Endothelial cell (in vitro differentiated cells): ENCODE results near the gene C15orf62. TPM values are rescaled to one million over a fixed set of nuclear protein-coding genes. Genes with fewer than 3 reads are reported as not detected.

Experiments
- DNase-seq: peaks from one replicate; pipeline ENCODE4 v3.0.0; 2021; ENCODE audit warnings: low spot score
- H3K27ac Mint-ChIP-seq: one replicate; pipeline ENCODE4 v1.8.0; 2021; ENCODE audit warnings: mixed read lengths, inconsistent platforms; ENCODE audit not compliant: unreplicated experiment
- H3K27me3 Mint-ChIP-seq: one replicate; pipeline ENCODE4 v1.8.0; 2021; ENCODE audit warnings: mild to moderate bottlenecking, moderate library complexity, mixed read lengths, inconsistent platforms; ENCODE audit not compliant: unreplicated experiment
- H3K36me3 Mint-ChIP-seq: one replicate; pipeline ENCODE4 v1.8.0; 2021; ENCODE audit warnings: mild to moderate bottlenecking, low read depth, mixed read lengths, inconsistent platforms; ENCODE audit not compliant: unreplicated experiment
- H3K4me1 Mint-ChIP-seq: one replicate; pipeline ENCODE4 v1.8.0; 2021; ENCODE audit warnings: mild to moderate bottlenecking, mixed read lengths, inconsistent platforms; ENCODE audit not compliant: unreplicated experiment
- H3K4me3 Mint-ChIP-seq: one replicate; pipeline ENCODE4 v1.8.0; 2021; ENCODE audit warnings: mild to moderate bottlenecking, mixed read lengths, inconsistent platforms; ENCODE audit not compliant: unreplicated experiment
- H3K9me3 Mint-ChIP-seq: one replicate; pipeline ENCODE4 v1.8.0; 2021; ENCODE audit warnings: mixed read lengths, inconsistent platforms; ENCODE audit not compliant: unreplicated experiment
- total RNA-seq: library from RNA; stranded (reverse); fragmentation: NEBNext Ultra II Directional; extraction: Animal tissue kit (Norgen Biotek cat#: 25700); gene quantifications from one replicate; pipeline ENCODE4 v1.2.1, GENCODE V29; 2021; ENCODE audit not compliant: unreplicated experiment
- TF ChIP-seq, protein P1 (sequence below): fragments of 200-600 bp; sonication (generic); IDR thresholded peaks from one replicate; pipeline ENCODE4 v1.5.0; 2021; ENCODE audit warnings: antibody characterized with exemption; ENCODE audit not compliant: unreplicated experiment

Gene C15orf62
- total RNA-seq, 1 donor from 2014 or later, result not detected

DNA sequence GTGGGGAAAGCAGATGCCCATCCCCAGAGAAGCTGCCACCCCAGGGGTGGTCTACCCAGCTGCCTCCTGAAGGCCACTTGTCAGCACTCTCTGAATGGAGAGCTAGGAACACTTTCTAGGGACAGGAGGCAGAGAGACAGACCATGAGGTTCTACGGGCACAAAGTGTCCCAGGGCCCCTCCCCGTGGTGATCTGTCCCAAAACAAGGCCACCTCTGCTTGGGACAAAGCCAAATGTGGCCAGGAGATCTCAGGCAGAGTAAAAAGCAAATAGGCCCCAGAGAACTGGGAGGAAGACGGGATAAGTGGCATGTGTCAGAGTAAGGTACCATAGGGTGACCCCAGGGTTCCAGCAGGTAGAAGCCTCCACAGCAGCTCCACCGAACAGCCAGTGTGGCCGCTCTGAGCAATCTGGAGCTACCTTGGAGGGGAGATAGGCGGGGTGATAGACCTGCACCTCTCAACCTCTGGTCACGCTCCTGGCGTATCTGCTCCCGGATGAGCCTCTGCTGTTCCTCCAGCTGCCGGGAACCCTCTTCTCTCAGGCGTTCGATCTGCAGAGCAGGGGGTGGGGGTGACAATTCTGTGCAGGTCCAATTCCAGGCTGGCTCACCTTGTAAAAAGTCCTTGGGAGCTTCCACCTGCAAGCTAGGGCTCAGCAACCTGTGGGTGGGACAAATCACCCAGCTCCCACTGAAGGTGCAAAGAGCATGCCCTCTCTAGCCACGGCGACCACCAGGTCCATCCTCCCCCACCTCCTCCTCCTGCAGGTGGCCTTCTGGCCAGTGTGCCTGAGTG lies 6.2 kb downstream of the C15orf62 start:
- Mint-ChIP-seq H3K9me3 (no peaks in the 10 kb centered on the region), H3K27me3 (peaks cover 7% of the 10 kb centered on the region), H3K4me3 (no peak overlapping the region), H3K36me3 (peaks cover 38% of the 10 kb centered on the region), H3K4me1 (no peaks in the 10 kb centered on the region), H3K27ac (no peak overlapping the region)
- TF ChIP-seq, protein P1, sequence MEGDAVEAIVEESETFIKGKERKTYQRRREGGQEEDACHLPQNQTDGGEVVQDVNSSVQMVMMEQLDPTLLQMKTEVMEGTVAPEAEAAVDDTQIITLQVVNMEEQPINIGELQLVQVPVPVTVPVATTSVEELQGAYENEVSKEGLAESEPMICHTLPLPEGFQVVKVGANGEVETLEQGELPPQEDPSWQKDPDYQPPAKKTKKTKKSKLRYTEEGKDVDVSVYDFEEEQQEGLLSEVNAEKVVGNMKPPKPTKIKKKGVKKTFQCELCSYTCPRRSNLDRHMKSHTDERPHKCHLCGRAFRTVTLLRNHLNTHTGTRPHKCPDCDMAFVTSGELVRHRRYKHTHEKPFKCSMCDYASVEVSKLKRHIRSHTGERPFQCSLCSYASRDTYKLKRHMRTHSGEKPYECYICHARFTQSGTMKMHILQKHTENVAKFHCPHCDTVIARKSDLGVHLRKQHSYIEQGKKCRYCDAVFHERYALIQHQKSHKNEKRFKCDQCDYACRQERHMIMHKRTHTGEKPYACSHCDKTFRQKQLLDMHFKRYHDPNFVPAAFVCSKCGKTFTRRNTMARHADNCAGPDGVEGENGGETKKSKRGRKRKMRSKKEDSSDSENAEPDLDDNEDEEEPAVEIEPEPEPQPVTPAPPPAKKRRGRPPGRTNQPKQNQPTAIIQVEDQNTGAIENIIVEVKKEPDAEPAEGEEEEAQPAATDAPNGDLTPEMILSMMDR, result no peak
- no peak for DNase-seq

DNA sequence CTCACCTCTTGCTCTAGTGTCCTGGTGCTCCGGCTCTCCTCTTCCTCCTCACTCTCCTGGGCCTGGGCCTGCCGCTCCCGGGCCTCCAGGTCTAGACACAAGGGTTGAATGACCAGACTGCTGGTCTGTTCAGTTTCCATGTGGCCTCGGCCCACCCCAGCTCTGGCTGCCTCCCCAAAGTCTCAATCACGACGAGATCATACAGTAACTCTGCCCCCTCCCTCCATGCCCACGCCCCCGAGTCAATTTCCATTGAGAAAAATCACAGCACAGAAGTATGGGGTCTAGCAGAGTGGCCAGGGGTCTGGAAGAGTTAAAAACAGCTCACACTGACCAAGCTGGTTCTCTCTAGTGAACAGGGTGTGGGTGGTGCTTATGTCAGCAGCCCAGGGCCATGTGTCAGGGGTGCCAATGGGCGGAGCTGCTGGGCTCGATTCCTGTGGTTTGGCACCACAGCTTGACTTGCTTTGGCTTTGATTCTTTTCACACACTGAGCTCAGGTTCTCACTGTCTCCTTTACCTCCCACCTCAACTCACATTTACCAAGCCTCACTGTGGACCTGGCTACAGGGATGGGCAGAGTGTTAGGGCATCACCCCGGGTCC lies 6.9 kb downstream of the C15orf62 start:
- Mint-ChIP-seq H3K9me3 (no peaks in the 10 kb centered on the region), H3K4me1 (no peaks in the 10 kb centered on the region), H3K36me3 (peaks cover 36% of the 10 kb centered on the region), H3K4me3 (peak overlapping the region; percentile 51), H3K27me3 (peaks cover 6% of the 10 kb centered on the region), H3K27ac (no peak overlapping the region)
- TF ChIP-seq, protein P1, result no peak
- DNase-seq, result no peak

DNA sequence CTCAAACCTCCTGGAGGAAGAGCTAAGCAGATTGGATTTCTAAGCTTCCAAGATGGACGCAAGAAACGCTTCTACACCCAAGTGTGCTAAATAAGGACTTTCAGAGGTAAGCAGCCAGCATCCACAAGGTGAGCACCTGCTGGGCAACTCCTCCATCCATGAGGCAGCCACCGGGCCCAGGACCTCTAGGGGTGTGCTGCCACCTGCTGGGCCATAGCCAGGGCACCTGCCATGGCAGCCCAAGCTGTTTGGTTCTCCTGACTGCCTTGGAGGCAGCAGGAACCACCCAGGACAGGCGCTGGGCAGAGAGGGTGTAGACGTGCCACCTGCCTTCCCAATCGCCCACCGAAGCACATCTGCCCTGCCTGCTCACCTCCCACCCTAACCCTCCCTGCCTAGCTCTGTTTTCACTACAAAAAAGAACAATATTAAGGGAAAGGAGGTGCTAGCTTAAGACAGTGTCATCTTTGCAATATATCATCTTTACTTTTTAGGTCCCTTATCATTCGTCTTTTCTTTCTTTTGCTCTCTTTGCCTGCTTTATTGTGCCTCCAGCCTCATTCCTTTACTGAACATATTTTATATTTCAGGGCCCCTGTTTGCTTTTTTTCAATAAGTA lies 12.9 kb downstream of the C15orf62 start:
- Mint-ChIP-seq H3K36me3 (peaks cover 10% of the 10 kb centered on the region), H3K27me3 (no peaks in the 10 kb centered on the region), H3K4me3 (no peak overlapping the region), H3K9me3 (no peaks in the 10 kb centered on the region), H3K4me1 (peaks cover 6% of the 10 kb centered on the region), H3K27ac (no peak overlapping the region)
- TF ChIP-seq, protein P1, result peak; percentile 53
- peak; percentile 70 for DNase-seq

DNA sequence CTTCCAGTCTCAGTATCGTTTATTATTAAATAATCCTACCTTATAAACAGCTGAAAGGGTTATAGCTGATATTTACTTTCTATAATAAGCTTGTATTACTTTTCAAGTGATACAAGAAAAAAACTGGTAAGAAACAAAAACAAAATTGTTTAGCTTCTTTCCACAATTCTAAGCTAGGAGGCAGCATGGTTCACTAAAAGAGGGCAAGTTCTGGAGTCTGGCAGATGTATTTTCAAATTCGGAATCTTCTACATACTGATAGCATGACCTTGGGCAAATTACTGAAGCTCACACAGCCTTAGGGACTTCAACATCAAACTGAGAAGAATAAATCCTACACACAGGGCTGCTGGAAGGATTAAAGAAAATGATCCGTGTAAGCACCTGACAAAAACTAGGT lies 15.4 kb downstream of the C15orf62 start:
- TF ChIP-seq, protein P1, result no peak
- no peaks in the 10 kb centered on the region for H3K9me3 Mint-ChIP-seq
- no peak overlapping the region for H3K4me3 Mint-ChIP-seq
- no peak for DNase-seq
- peaks cover 9% of the 10 kb centered on the region for H3K4me1 Mint-ChIP-seq
- no peak overlapping the region for H3K27ac Mint-ChIP-seq
- peaks cover 3% of the 10 kb centered on the region for H3K36me3 Mint-ChIP-seq
- H3K27me3 Mint-ChIP-seq, result peaks cover 1% of the 10 kb centered on the region

DNA sequence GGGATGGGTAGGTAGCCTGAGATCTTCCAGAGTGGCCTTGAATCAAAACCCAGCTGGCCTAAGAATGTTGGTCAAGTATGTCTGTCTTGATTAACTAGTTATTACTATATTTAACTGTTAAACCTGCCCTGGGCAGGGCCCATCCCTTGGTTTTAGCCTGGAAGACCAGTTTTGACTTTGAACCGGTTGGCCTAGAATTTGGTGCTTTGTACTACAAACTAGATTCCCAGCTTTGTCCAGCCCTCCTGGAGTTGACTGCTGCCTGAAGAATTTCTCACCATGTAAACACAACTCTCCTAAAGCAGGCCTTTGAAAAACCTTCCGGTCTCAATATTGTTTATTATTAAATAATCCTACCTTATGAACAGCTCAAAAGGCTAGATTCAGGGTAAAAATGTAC lies 16.0 kb downstream of the C15orf62 start:
- Mint-ChIP-seq H3K4me3 (no peak overlapping the region), H3K27ac (no peak overlapping the region), H3K4me1 (peaks cover 9% of the 10 kb centered on the region), H3K36me3 (no peaks in the 10 kb centered on the region), H3K27me3 (peaks cover 1% of the 10 kb centered on the region), H3K9me3 (no peaks in the 10 kb centered on the region)
- DNase-seq, result no peak
- TF ChIP-seq, protein P1, result no peak
